Endothelial cell of umbilical vein (primary cell): ENCODE measurements around the gene VPS37C. TPM values are rescaled to one million over a fixed set of nuclear protein-coding genes. Genes with fewer than 3 reads are reported as not detected.

ENCODE experiments used
- BruUV-seq: library from RNA; stranded (reverse); fragments of 400-500 nt; replicated peaks from 2 replicates; lab custom pipeline; 2021; lab: Mats Ljungman, UMichigan
- CTCF ChIA-PET: fragments of 300-600, 350-600 bp; sonication (Branson Sonifier 250); formaldehyde crosslinking; loops from one replicate; lab custom pipeline; 2021; ENCODE audit warnings: antibody characterized with exemption, inconsistent platforms; lab: Charles Lee
- POLR2A ChIA-PET: fragments of 300-600, 350-600 bp; sonication (Branson Sonifier 250); formaldehyde crosslinking; loops from one replicate; lab custom pipeline; 2021; ENCODE audit warnings: antibody characterized with exemption, inconsistent platforms; lab: Charles Lee
- DNase-seq: peaks from one replicate; pipeline ENCODE4 v3.0.0-alpha.2; 2011; ENCODE audit warnings: low read depth, low spot score
- FAIRE-seq: peaks from 2 replicates; lab custom pipeline; 2011; peaks lifted over from hg19 to GRCh38; lab: Jason Lieb, UNC
- H2AFZ ChIP-seq: 2 replicates; pipeline ENCODE4 v1.6.0; 2012; ENCODE audit warnings: low read depth, low read length, control low read depth, inconsistent platforms
- H3K27ac ChIP-seq: 2 replicates; pipeline ENCODE4 v1.5.1; 2011; ENCODE audit warnings: low read depth, mild to moderate bottlenecking, control low read depth, low read length, moderate library complexity; ENCODE audit not compliant: insufficient read depth
- H3K27me3 ChIP-seq, 2 experiments: 2 replicates each; pipeline versions ENCODE4 v1.6.0 to v1.6.1; 2011; ENCODE audit warnings: low read length in 2 of 2, mixed read lengths in 1 of 2; ENCODE audit not compliant: control insufficient read depth in 2 of 2, insufficient read depth in 2 of 2
- H3K36me3 ChIP-seq, 2 experiments: 2 replicates in 1 of 2; 3 replicates in 1 of 2; pipeline ENCODE4 v1.5.1; 2011; ENCODE audit warnings: low read length in 2 of 2, mild to moderate bottlenecking in 1 of 2, moderate library complexity in 1 of 2; ENCODE audit not compliant: control insufficient read depth in 2 of 2, insufficient read depth in 2 of 2; ENCODE audit errors: extremely low read depth in 1 of 2
- H3K4me1 ChIP-seq: 3 replicates; pipeline ENCODE4 v1.5.1; 2011; ENCODE audit warnings: mild to moderate bottlenecking, low read length; ENCODE audit not compliant: control insufficient read depth, insufficient read depth; ENCODE audit errors: extremely low read depth
- H3K4me2 ChIP-seq: 2 replicates; pipeline ENCODE4 v1.6.1; 2011; ENCODE audit warnings: low read length, control low read depth, mixed read lengths; ENCODE audit not compliant: insufficient read depth
- H3K4me3 ChIP-seq, 3 experiments: fragments of 200-600 bp in 1 of 3; sonication (generic), shearing (Covaris generic) in 1 of 3; replicated peaks in 1 of 3; 2 replicates each; pipeline ENCODE4 v1.5.1; 2011 to 2016; ENCODE audit warnings: control low read depth in 3 of 3, low read length in 3 of 3, mild to moderate bottlenecking in 2 of 3, inconsistent platforms in 1 of 3, low read depth in 1 of 3, moderate library complexity in 1 of 3; ENCODE audit not compliant: insufficient read depth in 1 of 3
- H3K79me2 ChIP-seq: 2 replicates; pipeline ENCODE4 v1.6.0; 2012; ENCODE audit warnings: low read length, inconsistent platforms; ENCODE audit not compliant: control insufficient read depth, insufficient read depth
- H3K9ac ChIP-seq: replicated peaks from 2 replicates; pipeline ENCODE3; 2011; ENCODE audit warnings: low read length, control low read depth; ENCODE audit not compliant: insufficient read depth; ENCODE audit errors: extremely low read depth
- H3K9me1 ChIP-seq: replicated peaks from 3 replicates; pipeline ENCODE4 v1.6.0; 2011; ENCODE audit warnings: mild to moderate bottlenecking, low read length; ENCODE audit not compliant: control insufficient read depth, insufficient read depth; ENCODE audit errors: extremely low read depth
- H3K9me3 ChIP-seq: replicated peaks from 2 replicates; pipeline ENCODE4 v1.5.1; 2012; ENCODE audit warnings: low read length, inconsistent platforms; ENCODE audit not compliant: control insufficient read depth, insufficient read depth
- H4K20me1 ChIP-seq: replicated peaks from 2 replicates; pipeline ENCODE3; 2011; ENCODE audit warnings: mild to moderate bottlenecking, low read length; ENCODE audit not compliant: control insufficient read depth, insufficient read depth; ENCODE audit errors: extremely low read depth
- CTCF ChIP-seq, 2 donors: IDR thresholded peaks; 1 replicate in 1 of 2; 2 replicates in 1 of 2; pipeline ENCODE4 v1.5.1; 2011; ENCODE audit warnings: low read length in 2 of 2, mild to moderate bottlenecking in 2 of 2, moderate library complexity in 2 of 2, control low read depth in 1 of 2, inconsistent platforms in 1 of 2, low read depth in 1 of 2; ENCODE audit not compliant: insufficient read depth in 1 of 2; ENCODE audit errors: extremely low read depth in 1 of 2
- EZH2 ChIP-seq: IDR thresholded peaks from 2 replicates; pipeline ENCODE4 v1.6.1; 2012; ENCODE audit warnings: borderline replicate concordance, low read depth, mild to moderate bottlenecking, moderate library complexity, low read length, inconsistent platforms; ENCODE audit not compliant: severe bottlenecking
- FOS ChIP-seq: IDR thresholded peaks from 2 replicates; pipeline ENCODE4 v1.6.1; 2011; ENCODE audit warnings: mild to moderate bottlenecking, low read length, moderate library complexity, borderline replicate concordance; ENCODE audit not compliant: insufficient read depth
- GATA2 ChIP-seq: IDR thresholded peaks from 2 replicates; pipeline ENCODE4 v1.7.0; 2011; ENCODE audit warnings: low read depth, mild to moderate bottlenecking, moderate library complexity, mixed read lengths, low read length; ENCODE audit not compliant: insufficient read length, insufficient read depth
- JUN ChIP-seq: IDR thresholded peaks from 2 replicates; pipeline ENCODE4 v1.6.1; 2011; ENCODE audit warnings: borderline replicate concordance, low read depth; ENCODE audit not compliant: insufficient read length, insufficient read depth
- MAX ChIP-seq: IDR thresholded peaks from 2 replicates; pipeline ENCODE4 v1.6.1; 2011; ENCODE audit not compliant: insufficient read depth, insufficient read length
- MYC ChIP-seq: IDR thresholded peaks from one replicate; pipeline ENCODE4 v1.6.1; 2011; ENCODE audit warnings: mild to moderate bottlenecking, low read depth, low read length
- POLR2A ChIP-seq: IDR thresholded peaks from 2 replicates; pipeline ENCODE4 v1.6.1; 2012; ENCODE audit warnings: low read depth, mild to moderate bottlenecking, control low read depth, low read length
- POLR2AphosphoS5 ChIP-seq: IDR thresholded peaks from 2 replicates; pipeline ENCODE4 v1.6.1; 2012; ENCODE audit warnings: low read depth, mild to moderate bottlenecking, control low read depth, low read length, moderate library complexity; ENCODE audit not compliant: insufficient read depth
- dilution Hi-C: fragments of 300-500 bp; cut with MboI; formaldehyde crosslinking; loops from one replicate; pipeline ENCODE4 v1.15.0; 2019; ENCODE audit warnings: low sequenced_read_pairs; ENCODE audit not compliant: extremely low pct_ligation_motif_present
- intact Hi-C: fragments of 100-400 bp; cut with micrococcal nuclease; formaldehyde crosslinking; loops from one replicate; pipeline ENCODE4 v1.10.0; 2022
- polyA plus RNA-seq, 4 experiments: library from polyadenylated mRNA; depleted of rRNA in 3 of 4; stranded (reverse) in 3 of 4; unstranded in 1 of 4; fragments of >200 nt; gene quantifications; 2 replicates each; pipeline versions ENCODE4 v1.2.1 to v1.2.3, GENCODE V29; 2011 to 2012; ENCODE audit warnings: missing spikeins in 1 of 4
- total RNA-seq: library from RNA; stranded (reverse); gene quantifications from 2 replicates; pipeline ENCODE4 v1.2.3, GENCODE V29; 2021

Gene VPS37C
- total and polyA plus RNA-seq, 2 donors (not counting 3 experiments of a cell fraction or from before 2014, with no cell fraction given), result 17.7 to 23.4 TPM

GRCh38 chr11:61133145-61133544 is 28.1 kb downstream of the VPS37C start:
- no peak overlapping the region for H2AFZ ChIP-seq
- ChIA-PET POLR2A (no interaction called here), CTCF (interaction anchor here (0.9 to 1.8 kb wide), 2 partner anchors 163 to 302 kb away, joined by 3 to 5 read pairs; no protein-coding TSS in a partner anchor)
- TF ChIP-seq MAX (no peak), MYC (no peak), CTCF (IDR thresholded peaks at IDR 0.05; ENCODE audit: extremely low read depth in 1 of 2, insufficient read depth in 1 of 2, low read depth in 1 of 2, low read length in 2 of 2) (no peak), EZH2 (no peak), GATA2 (no peak), JUN (no peak), POLR2AphosphoS5 (no peak), POLR2A (no peak), FOS (no peak)
- no peaks in the 10 kb centered on the region for H3K79me2 ChIP-seq
- DNase-seq (no peak), FAIRE-seq (no peak)
- dilution Hi-C loops, result no loop called here
- H3K9me3 ChIP-seq, result no peaks in the 10 kb centered on the region
- intact Hi-C loops, result loop anchor here (10.0 kb wide), 1 partner anchor 218 kb away; the partner anchor contains the start of gene TMEM109
- H3K36me3 ChIP-seq, result peaks cover 0 to 11% of the 10 kb centered on the region in 2 experiments
- peaks cover 3% of the 10 kb centered on the region for H3K4me1 ChIP-seq
- no peaks in the 10 kb centered on the region for H4K20me1 ChIP-seq
- no peak overlapping the region for H3K4me3 ChIP-seq
- no peak overlapping the region for H3K9ac ChIP-seq
- no TSS peak for BruUV-seq
- no peak overlapping the region for H3K4me2 ChIP-seq
- no peaks in the 10 kb centered on the region for H3K27me3 ChIP-seq
- no peak overlapping the region for H3K27ac ChIP-seq
- H3K9me1 ChIP-seq, result no peaks in the 10 kb centered on the region
